A549 (cell line): ENCODE results near the gene CILP. TPM values are rescaled to one million over a fixed set of nuclear protein-coding genes. Genes with fewer than 3 reads are reported as not detected.

Experiments
- ATAC-seq, 2 experiments: fragments of 200-7000 bp in 1 of 2; fragments of >200 bp in 1 of 2; cut with Nextera tagmentation in 1 of 2; cut with Tn5 transposase in 1 of 2; 3 replicates each; pipeline versions ENCODE4 v1.8.0 to v1.9.1; 2018 to 2020; ENCODE audit warnings: mild to moderate bottlenecking in 1 of 2, moderate library complexity in 1 of 2
- CTCF ChIA-PET: fragments of 300-600 bp; sonication (Branson Sonifier 250); formaldehyde crosslinking; extraction: SDS; loops from one replicate; lab custom pipeline; 2021; ENCODE audit warnings: antibody characterized with exemption, inconsistent platforms; lab: Yijun Ruan, JAX
- POLR2A ChIA-PET: fragments of 350-600 bp; formaldehyde crosslinking; extraction: SDS; loops from one replicate; lab custom pipeline; 2021; ENCODE audit warnings: antibody characterized with exemption, inconsistent platforms; lab: Yijun Ruan, JAX
- DNase-seq, 2 experiments: peaks; one replicate each; pipeline versions ENCODE4 v3.0.0 to v3.0.0-alpha.2; 2011 to 2016; ENCODE audit warnings: low read depth in 1 of 2, low spot score in 1 of 2
- FAIRE-seq: peaks from 2 replicates; lab custom pipeline; 2011; peaks lifted over from hg19 to GRCh38; lab: Jason Lieb, UNC
- H3K27ac ChIP-seq, 2 experiments: fragments of >200 bp; sonication (Bioruptor Twin); formaldehyde crosslinking; 3 replicates each; pipeline ENCODE4 v1.5.1; 2016 to 2017
- H3K4me1 ChIP-seq: fragments of >200 bp; sonication (Bioruptor Twin); formaldehyde crosslinking; 3 replicates; pipeline ENCODE4 v1.6.1; 2016
- H3K4me2 ChIP-seq: fragments of >200 bp; sonication (Bioruptor Twin); formaldehyde crosslinking; 3 replicates; pipeline ENCODE4 v1.6.1; 2016
- H3K4me3 ChIP-seq: fragments of >200 bp; sonication (Bioruptor Twin); formaldehyde crosslinking; 3 replicates; pipeline ENCODE4 v1.5.1; 2016
- H3K9me3 ChIP-seq: fragments of >200 bp; sonication (Bioruptor Twin); formaldehyde crosslinking; 3 replicates; pipeline ENCODE4 v1.6.1; 2016
- BHLHE40 ChIP-seq: IDR thresholded peaks from 2 replicates; pipeline ENCODE4 v1.6.1; 2012; ENCODE audit warnings: low read depth, low read length, inconsistent platforms
- CBX8 ChIP-seq: fragments of 200-600 bp; sonication (generic); IDR thresholded peaks from 2 replicates; pipeline ENCODE4 v1.6.1; 2016
- CEBPB ChIP-seq, 2 experiments: fragments of >200 bp in 1 of 2; sonication (Bioruptor Twin) in 1 of 2; formaldehyde crosslinking in 1 of 2; IDR thresholded peaks; 2 replicates each; pipeline ENCODE4 v1.6.1; 2012 to 2016
- EP300 ChIP-seq, 2 experiments: fragments of >200 bp; sonication (Bioruptor Twin); formaldehyde crosslinking; IDR thresholded peaks; 2 replicates in 1 of 2; 3 replicates in 1 of 2; pipeline ENCODE4 v1.6.1; 2016 to 2017
- FOSB ChIP-seq: fragments of 250-450 bp; sonication (Bioruptor Pico); IDR thresholded peaks from 2 replicates; pipeline ENCODE4 v1.5.0; 2020; ENCODE audit warnings: mild to moderate bottlenecking, moderate library complexity
- FOXS1 ChIP-seq: fragments of 250-450 bp; sonication (Bioruptor Pico); IDR thresholded peaks from 2 replicates; pipeline ENCODE4 v1.5.0; 2020; ENCODE audit warnings: mild to moderate bottlenecking, moderate library complexity
- HOXB13 ChIP-seq: fragments of 250-450 bp; sonication (Bioruptor Pico); IDR thresholded peaks from 2 replicates; pipeline ENCODE4 v1.5.0; 2020; ENCODE audit warnings: low read depth, mild to moderate bottlenecking, moderate library complexity
- KDM5A ChIP-seq: fragments of 200-600 bp; sonication (generic); IDR thresholded peaks from 2 replicates; pipeline ENCODE4 v1.6.1; 2016; ENCODE audit warnings: antibody characterized with exemption, mild to moderate bottlenecking
- MAFK ChIP-seq: fragments of 450-650 bp; IDR thresholded peaks from 2 replicates; pipeline ENCODE4 v1.6.1; 2014; ENCODE audit not compliant: partially characterized antibody
- MYC ChIP-seq: IDR thresholded peaks from 2 replicates; pipeline ENCODE4 v1.6.1; 2012; ENCODE audit warnings: mild to moderate bottlenecking, inconsistent platforms, low read length, improper control_type of control experiment, borderline replicate concordance
- NFE2L2 ChIP-seq: fragments of 150-350 bp; conservative IDR thresholded peaks from 2 replicates; pipeline ENCODE4 v1.6.1; 2014; ENCODE audit warnings: low read length
- NPAS2 ChIP-seq: fragments of 250-450 bp; sonication (Bioruptor Pico); IDR thresholded peaks from 2 replicates; pipeline ENCODE4 v1.8.0; 2022; ENCODE audit warnings: mild to moderate bottlenecking, moderate library complexity, borderline replicate concordance
- PHF8 ChIP-seq: fragments of 200-600 bp; sonication (generic); IDR thresholded peaks from 2 replicates; pipeline ENCODE4 v1.6.1; 2016; ENCODE audit warnings: low read depth, mild to moderate bottlenecking, antibody characterized with exemption, moderate library complexity, borderline replicate concordance
- POLR2AphosphoS2 ChIP-seq: conservative IDR thresholded peaks from 2 replicates; pipeline ENCODE4 v1.6.1; 2012; ENCODE audit warnings: low read length, improper control_type of control experiment, inconsistent platforms
- RAD21 ChIP-seq, 2 experiments: fragments of >200 bp in 1 of 2; sonication (Bioruptor Twin) in 1 of 2; formaldehyde crosslinking in 1 of 2; IDR thresholded peaks in 1 of 2; conservative IDR thresholded peaks in 1 of 2; 2 replicates in 1 of 2; 3 replicates in 1 of 2; pipeline ENCODE4 v1.6.1; 2012 to 2018; ENCODE audit warnings: inconsistent platforms in 1 of 2
- RARB ChIP-seq: fragments of 250-450 bp; sonication (Bioruptor Pico); IDR thresholded peaks from 2 replicates; pipeline ENCODE4 v1.8.0; 2021; ENCODE audit warnings: mild to moderate bottlenecking, moderate library complexity
- RNF2 ChIP-seq: fragments of 200-600 bp; sonication (generic); IDR thresholded peaks from 2 replicates; pipeline ENCODE4 v1.6.1; 2016; ENCODE audit warnings: low read depth, mild to moderate bottlenecking, antibody characterized with exemption, moderate library complexity, borderline replicate concordance
- SMC3 ChIP-seq: fragments of >200 bp; sonication (Bioruptor Twin); formaldehyde crosslinking; IDR thresholded peaks from 3 replicates; pipeline ENCODE4 v1.6.1; 2018; ENCODE audit warnings: inconsistent platforms
- TP53 ChIP-seq: fragments of 250-450 bp; sonication (Bioruptor Pico); IDR thresholded peaks from 2 replicates; pipeline ENCODE4 v1.5.0; 2021; ENCODE audit warnings: mild to moderate bottlenecking, moderate library complexity
- ZFP36 ChIP-seq: fragments of 450-650 bp; IDR thresholded peaks from 2 replicates; pipeline ENCODE4 v1.6.1; 2014; ENCODE audit warnings: borderline replicate concordance; ENCODE audit not compliant: partially characterized antibody
- ZSCAN20 ChIP-seq: fragments of 250-450 bp; sonication (Bioruptor Pico); IDR thresholded peaks from 2 replicates; pipeline ENCODE4 v1.8.0; 2022; ENCODE audit warnings: mild to moderate bottlenecking, moderate library complexity
- WGBS: methylation state at CpG from one replicate; pipeline ENCODE4 v1.1.6; 2017; ENCODE audit errors: missing lambda C conversion rate; 5-methylcytosine and 5-hydroxymethylcytosine counted together
- polyA plus RNA-seq, 4 experiments: library from polyadenylated mRNA; depleted of rRNA in 3 of 4; stranded (reverse); fragments of >200 nt; fragmentation: RNase III in 1 of 4; extraction: RNeasy Plus Mini Kit Qiagen cat#74134 plus additional on column Dnase treatment in 1 of 4; gene quantifications; 2 replicates in 3 of 4; 3 replicates in 1 of 4; pipeline ENCODE4 v1.2.3, GENCODE V29; 2011 to 2017
- TF ChIP-seq, protein P1 (sequence below): fragments of >200 bp; sonication (Bioruptor Twin); formaldehyde crosslinking; IDR thresholded peaks from 3 replicates; pipeline ENCODE4 v1.6.1; 2016
- TF ChIP-seq, protein P2 (sequence below): fragments of 200-600 bp; sonication (generic); IDR thresholded peaks from 2 replicates; pipeline ENCODE4 v1.6.1; 2016; ENCODE audit warnings: antibody characterized with exemption, mild to moderate bottlenecking, moderate library complexity
- TF ChIP-seq, protein P3 (sequence below): IDR thresholded peaks from 2 replicates; pipeline ENCODE4 v1.6.1; 2012
- TF ChIP-seq, protein P4 (sequence below): fragments of 250-450 bp; sonication (Bioruptor Pico); IDR thresholded peaks from 2 replicates; pipeline ENCODE4 v1.5.0; 2020; ENCODE audit warnings: low read depth, mild to moderate bottlenecking, moderate library complexity

Gene CILP
- polyA plus RNA-seq, 2 of the 4 experiments (the other 2 are of a cell fraction), result 0.09 to 0.14 TPM

DNA sequence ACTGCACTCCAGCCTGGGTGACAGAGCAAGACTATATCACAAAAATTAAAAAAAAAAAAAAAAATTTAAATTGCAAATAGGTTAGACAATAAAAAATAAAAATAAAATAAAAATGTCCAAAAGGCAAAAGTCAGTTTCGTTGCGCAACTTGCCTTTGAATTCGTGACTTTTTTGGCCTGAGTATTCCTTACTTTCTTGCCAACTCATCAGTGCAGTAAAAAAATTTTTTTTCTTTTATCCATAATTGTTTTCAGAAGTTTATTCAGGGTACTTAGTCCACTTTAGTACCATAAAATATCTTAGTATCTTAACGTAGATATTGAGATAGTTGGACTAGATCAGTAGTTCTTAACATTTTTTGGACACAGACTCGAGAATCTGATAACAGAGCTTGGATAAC is 22.4 kb upstream of the CILP start:
- TF ChIP-seq RNF2, result no peak
- peak; percentile 35 to 58; a peak in 2 of 4 replicates for TF ChIP-seq CEBPB (IDR thresholded peaks at IDR 0.05)
- no peak for TF ChIP-seq RAD21 (conservative IDR thresholded peaks at IDR 0.05 in 1 of 2, IDR thresholded peaks at IDR 0.05 in 1 of 2)
- TF ChIP-seq, all 56 proteins: peak for 1
- Histone ChIP-seq H3K27ac (no peak overlapping the region), H3K9me3 (no peaks in the 10 kb centered on the region), H3K4me1 (no peaks in the 10 kb centered on the region), H3K4me2 (no peak overlapping the region), H3K4me3 (no peak overlapping the region)
- no peak for ATAC-seq
- FAIRE-seq, result no peak
- DNase-seq, result no peak
- WGBS, result 90% methylated on average over 5 of the region's 5 CpGs
- POLR2A ChIA-PET, result no interaction called here
- CTCF ChIA-PET, result interaction anchor here (1.0 to 1.1 kb wide), 2 partner anchors 27 to 66 kb away, joined by 3 to 5 read pairs; no protein-coding TSS in a partner anchor

DNA sequence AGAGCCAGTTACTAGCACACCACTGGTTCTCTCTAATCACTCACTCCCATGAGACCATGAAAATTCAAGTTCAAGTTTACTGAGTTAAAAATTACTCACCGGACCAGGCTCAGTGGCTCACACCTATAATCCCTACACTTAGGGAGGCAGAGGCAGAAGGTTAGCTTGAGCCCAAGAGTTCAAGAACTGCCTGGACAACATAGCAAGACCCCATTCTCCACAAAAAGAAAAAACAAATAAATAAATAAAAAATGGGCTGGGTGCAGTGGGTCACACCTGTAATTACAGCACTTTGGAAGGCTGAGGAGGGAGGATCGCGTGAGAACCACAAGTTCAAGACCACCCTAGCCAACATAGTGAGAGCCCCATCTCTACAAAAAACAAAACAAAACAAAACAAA is 21.2 kb upstream of the CILP start:
- ATAC-seq (no peak), DNase-seq (no peak), FAIRE-seq (no peak)
- no peak overlapping the region for H3K4me3 ChIP-seq
- CTCF ChIA-PET, result interaction anchor here (0.8 kb wide), 1 partner anchor 38 kb away, joined by 3 read pairs; no protein-coding TSS in a partner anchor
- H3K4me1 ChIP-seq, result peaks cover 10% of the 10 kb centered on the region
- POLR2A ChIA-PET, result no interaction called here
- no peak overlapping the region for H3K27ac ChIP-seq
- 91% methylated on average over 3 of the region's 3 CpGs for WGBS
- TF ChIP-seq, protein P1, sequence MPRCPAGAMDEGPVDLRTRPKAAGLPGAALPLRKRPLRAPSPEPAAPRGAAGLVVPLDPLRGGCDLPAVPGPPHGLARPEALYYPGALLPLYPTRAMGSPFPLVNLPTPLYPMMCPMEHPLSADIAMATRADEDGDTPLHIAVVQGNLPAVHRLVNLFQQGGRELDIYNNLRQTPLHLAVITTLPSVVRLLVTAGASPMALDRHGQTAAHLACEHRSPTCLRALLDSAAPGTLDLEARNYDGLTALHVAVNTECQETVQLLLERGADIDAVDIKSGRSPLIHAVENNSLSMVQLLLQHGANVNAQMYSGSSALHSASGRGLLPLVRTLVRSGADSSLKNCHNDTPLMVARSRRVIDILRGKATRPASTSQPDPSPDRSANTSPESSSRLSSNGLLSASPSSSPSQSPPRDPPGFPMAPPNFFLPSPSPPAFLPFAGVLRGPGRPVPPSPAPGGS, result no peak
- TF ChIP-seq, protein P2, sequence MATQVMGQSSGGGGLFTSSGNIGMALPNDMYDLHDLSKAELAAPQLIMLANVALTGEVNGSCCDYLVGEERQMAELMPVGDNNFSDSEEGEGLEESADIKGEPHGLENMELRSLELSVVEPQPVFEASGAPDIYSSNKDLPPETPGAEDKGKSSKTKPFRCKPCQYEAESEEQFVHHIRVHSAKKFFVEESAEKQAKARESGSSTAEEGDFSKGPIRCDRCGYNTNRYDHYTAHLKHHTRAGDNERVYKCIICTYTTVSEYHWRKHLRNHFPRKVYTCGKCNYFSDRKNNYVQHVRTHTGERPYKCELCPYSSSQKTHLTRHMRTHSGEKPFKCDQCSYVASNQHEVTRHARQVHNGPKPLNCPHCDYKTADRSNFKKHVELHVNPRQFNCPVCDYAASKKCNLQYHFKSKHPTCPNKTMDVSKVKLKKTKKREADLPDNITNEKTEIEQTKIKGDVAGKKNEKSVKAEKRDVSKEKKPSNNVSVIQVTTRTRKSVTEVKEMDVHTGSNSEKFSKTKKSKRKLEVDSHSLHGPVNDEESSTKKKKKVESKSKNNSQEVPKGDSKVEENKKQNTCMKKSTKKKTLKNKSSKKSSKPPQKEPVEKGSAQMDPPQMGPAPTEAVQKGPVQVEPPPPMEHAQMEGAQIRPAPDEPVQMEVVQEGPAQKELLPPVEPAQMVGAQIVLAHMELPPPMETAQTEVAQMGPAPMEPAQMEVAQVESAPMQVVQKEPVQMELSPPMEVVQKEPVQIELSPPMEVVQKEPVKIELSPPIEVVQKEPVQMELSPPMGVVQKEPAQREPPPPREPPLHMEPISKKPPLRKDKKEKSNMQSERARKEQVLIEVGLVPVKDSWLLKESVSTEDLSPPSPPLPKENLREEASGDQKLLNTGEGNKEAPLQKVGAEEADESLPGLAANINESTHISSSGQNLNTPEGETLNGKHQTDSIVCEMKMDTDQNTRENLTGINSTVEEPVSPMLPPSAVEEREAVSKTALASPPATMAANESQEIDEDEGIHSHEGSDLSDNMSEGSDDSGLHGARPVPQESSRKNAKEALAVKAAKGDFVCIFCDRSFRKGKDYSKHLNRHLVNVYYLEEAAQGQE, result no peak
- no peak for TF ChIP-seq FOSB (CRISPR knock-in tag)
- TF ChIP-seq SMC3, result no peak
- TF ChIP-seq, protein P3, sequence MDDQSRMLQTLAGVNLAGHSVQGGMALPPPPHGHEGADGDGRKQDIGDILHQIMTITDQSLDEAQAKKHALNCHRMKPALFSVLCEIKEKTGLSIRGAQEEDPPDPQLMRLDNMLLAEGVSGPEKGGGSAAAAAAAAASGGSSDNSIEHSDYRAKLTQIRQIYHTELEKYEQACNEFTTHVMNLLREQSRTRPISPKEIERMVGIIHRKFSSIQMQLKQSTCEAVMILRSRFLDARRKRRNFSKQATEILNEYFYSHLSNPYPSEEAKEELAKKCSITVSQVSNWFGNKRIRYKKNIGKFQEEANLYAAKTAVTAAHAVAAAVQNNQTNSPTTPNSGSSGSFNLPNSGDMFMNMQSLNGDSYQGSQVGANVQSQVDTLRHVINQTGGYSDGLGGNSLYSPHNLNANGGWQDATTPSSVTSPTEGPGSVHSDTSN, result no peak
- TF ChIP-seq NFE2L2, result no peak
- TF ChIP-seq, protein P4, sequence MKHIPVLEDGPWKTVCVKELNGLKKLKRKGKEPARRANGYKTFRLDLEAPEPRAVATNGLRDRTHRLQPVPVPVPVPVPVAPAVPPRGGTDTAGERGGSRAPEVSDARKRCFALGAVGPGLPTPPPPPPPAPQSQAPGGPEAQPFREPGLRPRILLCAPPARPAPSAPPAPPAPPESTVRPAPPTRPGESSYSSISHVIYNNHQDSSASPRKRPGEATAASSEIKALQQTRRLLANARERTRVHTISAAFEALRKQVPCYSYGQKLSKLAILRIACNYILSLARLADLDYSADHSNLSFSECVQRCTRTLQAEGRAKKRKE (CRISPR knock-in tag), result no peak
- TF ChIP-seq BHLHE40, result no peak
- TF ChIP-seq CEBPB (IDR thresholded peaks at IDR 0.05), result no peak
- TF ChIP-seq KDM5A, result no peak
- no peak for TF ChIP-seq POLR2AphosphoS2
- TF ChIP-seq HOXB13 (CRISPR knock-in tag), result no peak
- H3K4me2 ChIP-seq, result no peak overlapping the region
- no peaks in the 10 kb centered on the region for H3K9me3 ChIP-seq

DNA sequence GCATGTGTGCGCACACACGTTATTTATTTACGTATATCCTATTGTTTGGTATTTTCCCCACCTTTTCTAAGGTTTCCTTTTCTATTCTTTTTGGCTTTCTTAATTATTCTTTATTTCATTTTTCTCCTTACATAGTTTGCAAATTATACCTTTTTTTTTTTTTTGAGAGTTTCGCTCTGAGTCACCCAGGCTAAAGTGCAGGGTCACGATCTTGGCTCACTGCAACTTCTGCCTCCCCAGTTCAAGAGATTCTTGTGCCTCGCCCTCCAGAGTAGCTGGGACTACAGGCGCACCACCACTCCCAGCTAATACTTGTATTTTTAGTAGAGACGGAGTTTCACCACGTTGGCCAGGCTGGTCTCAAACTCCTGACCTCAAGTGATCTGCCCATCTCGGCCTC is 20.0 kb upstream of the CILP start:
- FAIRE-seq, result no peak
- ChIA-PET POLR2A (no interaction called here), CTCF (interaction anchor here (0.7 to 1.2 kb wide), 2 partner anchors 11 to 40 kb away, joined by 3 to 7 read pairs; no protein-coding TSS in a partner anchor)
- Histone ChIP-seq H3K4me3 (no peak overlapping the region), H3K4me1 (peaks cover 15% of the 10 kb centered on the region), H3K9me3 (no peaks in the 10 kb centered on the region), H3K4me2 (no peak overlapping the region), H3K27ac (no peak overlapping the region)
- ATAC-seq, result no peak
- TF ChIP-seq, protein P4 (CRISPR knock-in tag), result no peak
- no peak for TF ChIP-seq EP300 (IDR thresholded peaks at IDR 0.05)
- no peak for TF ChIP-seq CBX8
- TF ChIP-seq PHF8, result no peak
- TF ChIP-seq BHLHE40, result no peak
- TF ChIP-seq ZFP36, result no peak
- TF ChIP-seq KDM5A, result no peak
- no peak for TF ChIP-seq RARB (CRISPR knock-in tag)
- TF ChIP-seq POLR2AphosphoS2, result no peak
- TF ChIP-seq TP53 (CRISPR knock-in tag), result no peak
- no peak for TF ChIP-seq HOXB13 (CRISPR knock-in tag)
- no peak for TF ChIP-seq ZSCAN20 (CRISPR knock-in tag)
- TF ChIP-seq NPAS2 (CRISPR knock-in tag), result no peak
- TF ChIP-seq FOXS1 (CRISPR knock-in tag), result no peak
- TF ChIP-seq MAFK, result no peak
- TF ChIP-seq RAD21 (conservative IDR thresholded peaks at IDR 0.05 in 1 of 2, IDR thresholded peaks at IDR 0.05 in 1 of 2), result no peak
- TF ChIP-seq MYC, result no peak
- no peak for DNase-seq
- 87% methylated on average over 10 of the region's 10 CpGs for WGBS
